ENCODE data around the gene TYK2.
A peak's percentile ranks its signal among the peaks of the same experiment; 100 is the strongest.
"Not testable (repeated sequence)": the region's sequence is repeated elsewhere in the genome, so short reads cannot be mapped to it uniquely, and the experiment has no call there.

TYK2 gene

GRCh38 chr19:10390652-10391286, 10.4 kb upstream of the TYK2 start:
- H3K9me3 ChIP-seq (ENCODE audit: control insufficient read depth, low read length): no peaks in the 10 kb centered on the region
- peaks cover 4% of the 10 kb centered on the region for H3K36me3 ChIP-seq (ENCODE audit: control insufficient read depth, insufficient read depth, low read length)
- no peak overlapping the region for H3K4me3 ChIP-seq (ENCODE audit: low read length)
- peaks cover 7% of the 10 kb centered on the region for H3K4me1 ChIP-seq (ENCODE audit: control insufficient read depth, insufficient read depth, low read length)
- no peaks in the 10 kb centered on the region for H3K27me3 ChIP-seq (ENCODE audit: control insufficient read depth, insufficient read depth, low read length)
- no peak overlapping the region for H3K9ac ChIP-seq (ENCODE audit: low read length)

- Histone ChIP-seq H3K4me3 (ENCODE audit: low read length) (no peak overlapping the region), H3K4me1 (ENCODE audit: control insufficient read depth, insufficient read depth, low read length) (peaks cover 7% of the 10 kb centered on the region), H3K27me3 (ENCODE audit: control insufficient read depth, insufficient read depth, low read length) (no peaks in the 10 kb centered on the region), H3K36me3 (ENCODE audit: control insufficient read depth, insufficient read depth, low read length) (no peaks in the 10 kb centered on the region), H3K9me3 (ENCODE audit: control insufficient read depth, low read length) (no peaks in the 10 kb centered on the region), H3K9ac (ENCODE audit: low read length) (no peak overlapping the region)
Observed at GRCh38 chr19:10389863-10390262, 9.5 kb upstream of the TYK2 start.

- H3K4me1 ChIP-seq (ENCODE audit: control insufficient read depth, insufficient read depth, low read length): peaks cover 7% of the 10 kb centered on the region
- no peak overlapping the region for H3K4me3 ChIP-seq (ENCODE audit: low read length)
- no peak overlapping the region for H3K9ac ChIP-seq (ENCODE audit: low read length)
- no peaks in the 10 kb centered on the region for H3K9me3 ChIP-seq (ENCODE audit: control insufficient read depth, low read length)
- H3K27me3 ChIP-seq (ENCODE audit: control insufficient read depth, insufficient read depth, low read length): no peaks in the 10 kb centered on the region
- H3K36me3 ChIP-seq (ENCODE audit: control insufficient read depth, insufficient read depth, low read length): no peaks in the 10 kb centered on the region
Observed at GRCh38 chr19:10388957-10389356, 8.6 kb upstream of the TYK2 start.

DNA sequence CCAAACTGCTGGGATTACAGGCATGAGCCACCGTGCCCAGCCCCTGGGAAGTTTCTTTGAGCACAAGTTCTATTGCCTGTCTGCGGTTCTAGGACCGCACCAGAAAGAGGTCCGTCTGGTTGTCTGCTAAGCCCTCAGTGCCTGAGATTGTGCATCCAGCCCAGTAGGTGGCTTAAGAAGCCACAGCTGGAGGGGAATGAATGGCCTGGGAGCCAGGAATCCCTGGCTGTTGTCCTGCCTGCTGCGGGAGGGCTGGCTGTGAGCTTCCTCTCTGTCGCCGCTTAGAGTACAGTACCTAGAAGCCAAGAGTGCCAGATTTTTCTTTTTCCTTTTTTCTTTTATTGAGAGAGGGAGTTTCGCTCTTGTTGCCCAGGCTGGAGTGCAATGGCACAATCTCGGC, 4.2 kb upstream of the TYK2 start:
- Histone ChIP-seq H3K4me3 (ENCODE audit: low read length) (no peak overlapping the region), H3K9ac (ENCODE audit: low read length) (no peak overlapping the region), H3K9me3 (ENCODE audit: control insufficient read depth, low read length) (no peaks in the 10 kb centered on the region), H3K4me1 (ENCODE audit: control insufficient read depth, insufficient read depth, low read length) (peaks cover 15% of the 10 kb centered on the region), H3K36me3 (ENCODE audit: control insufficient read depth, insufficient read depth, low read length) (no peaks in the 10 kb centered on the region), H3K27me3 (ENCODE audit: control insufficient read depth, insufficient read depth, low read length) (no peaks in the 10 kb centered on the region)

- not testable (repeated sequence) for H3K36me3 ChIP-seq (ENCODE audit: control insufficient read depth, insufficient read depth, low read length); H3K9ac ChIP-seq (ENCODE audit: low read length)
Observed at GRCh38 chr19:10383223-10383499, 2.8 kb upstream of the TYK2 start.

DNA sequence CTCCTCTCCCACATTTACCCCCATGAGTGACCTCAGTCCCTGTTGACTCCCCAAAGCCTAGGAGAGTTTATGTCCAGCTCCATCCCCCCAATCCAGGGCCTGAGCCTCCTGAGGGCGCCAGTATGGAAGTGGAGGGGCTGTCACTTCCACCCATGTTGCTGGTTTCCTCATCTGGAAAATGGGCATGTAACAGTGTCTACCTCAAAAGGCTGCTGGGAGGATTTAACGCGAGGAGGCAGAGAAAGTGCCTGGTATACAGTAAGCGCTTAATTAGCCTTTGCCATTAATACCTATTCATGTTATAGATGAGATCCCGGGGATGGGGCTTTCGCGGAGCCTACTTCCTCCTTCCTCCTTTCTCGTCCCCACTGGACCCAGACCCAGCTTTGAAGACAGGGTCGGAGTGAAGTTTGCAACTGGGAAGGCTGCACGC, 476 bp downstream of the TYK2 start:
- Histone ChIP-seq H3K4me3 (ENCODE audit: low read length) (peak overlapping the region; percentile 95), H3K4me1 (ENCODE audit: control insufficient read depth, insufficient read depth, low read length) (peaks cover 10% of the 10 kb centered on the region), H3K9ac (ENCODE audit: low read length) (peak overlapping the region; percentile 97), H3K36me3 (ENCODE audit: control insufficient read depth, insufficient read depth, low read length) (no peaks in the 10 kb centered on the region), H3K27me3 (ENCODE audit: control insufficient read depth, insufficient read depth, low read length) (no peaks in the 10 kb centered on the region), H3K9me3 (ENCODE audit: control insufficient read depth, low read length) (no peaks in the 10 kb centered on the region)

More at GRCh38 chr19:10383223-10383499, 2.8 kb upstream of the TYK2 start:
- H3K27me3 ChIP-seq (ENCODE audit: control insufficient read depth, insufficient read depth, low read length); H3K9me3 ChIP-seq (ENCODE audit: control insufficient read depth, low read length); H3K4me3 ChIP-seq (ENCODE audit: low read length): not testable (repeated sequence)
- H3K4me1 ChIP-seq (ENCODE audit: control insufficient read depth, insufficient read depth, low read length): peaks cover 10% of the 10 kb centered on the region

DNA sequence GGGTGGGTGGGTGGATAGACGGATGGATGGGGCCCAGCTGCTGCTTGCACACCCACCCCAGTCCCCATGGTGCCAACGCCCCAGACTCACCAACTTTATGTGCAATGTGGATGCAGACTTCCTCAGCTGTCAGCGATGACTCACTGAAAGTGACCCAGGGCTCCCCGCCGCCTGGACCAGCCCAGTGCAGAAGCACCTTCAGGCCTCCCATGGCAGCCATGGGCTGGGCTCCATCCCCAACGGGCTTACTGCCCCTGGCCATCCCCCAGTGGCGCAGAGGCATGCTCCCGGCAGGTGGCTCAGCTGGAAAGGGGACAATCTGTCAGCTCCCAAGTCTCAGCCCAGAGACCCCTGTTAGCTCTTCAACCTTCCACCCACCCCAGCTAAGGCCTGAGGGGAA, 2.2 kb downstream of the TYK2 start:
- no peaks in the 10 kb centered on the region for H3K27me3 ChIP-seq (ENCODE audit: control insufficient read depth, insufficient read depth, low read length)
- H3K4me1 ChIP-seq (ENCODE audit: control insufficient read depth, insufficient read depth, low read length): peaks cover 10% of the 10 kb centered on the region
- H3K36me3 ChIP-seq (ENCODE audit: control insufficient read depth, insufficient read depth, low read length): no peaks in the 10 kb centered on the region
- H3K9ac ChIP-seq (ENCODE audit: low read length): no peak overlapping the region
- H3K4me3 ChIP-seq (ENCODE audit: low read length): no peak overlapping the region
- no peaks in the 10 kb centered on the region for H3K9me3 ChIP-seq (ENCODE audit: control insufficient read depth, low read length)

GRCh38 chr19:10377140-10377640, 3.2 kb downstream of the TYK2 start:
- not testable (repeated sequence) for H3K27me3 ChIP-seq (ENCODE audit: control insufficient read depth, insufficient read depth, low read length); H3K4me3 ChIP-seq (ENCODE audit: low read length); H3K9ac ChIP-seq (ENCODE audit: low read length); H3K36me3 ChIP-seq (ENCODE audit: control insufficient read depth, insufficient read depth, low read length); H3K9me3 ChIP-seq (ENCODE audit: control insufficient read depth, low read length)
- peaks cover 10% of the 10 kb centered on the region for H3K4me1 ChIP-seq (ENCODE audit: control insufficient read depth, insufficient read depth, low read length)

GRCh38 chr19:10374931-10375330, 5.4 kb downstream of the TYK2 start:
- Histone ChIP-seq H3K36me3 (ENCODE audit: control insufficient read depth, insufficient read depth, low read length) (no peaks in the 10 kb centered on the region), H3K9me3 (ENCODE audit: control insufficient read depth, low read length) (no peaks in the 10 kb centered on the region)

DNA sequence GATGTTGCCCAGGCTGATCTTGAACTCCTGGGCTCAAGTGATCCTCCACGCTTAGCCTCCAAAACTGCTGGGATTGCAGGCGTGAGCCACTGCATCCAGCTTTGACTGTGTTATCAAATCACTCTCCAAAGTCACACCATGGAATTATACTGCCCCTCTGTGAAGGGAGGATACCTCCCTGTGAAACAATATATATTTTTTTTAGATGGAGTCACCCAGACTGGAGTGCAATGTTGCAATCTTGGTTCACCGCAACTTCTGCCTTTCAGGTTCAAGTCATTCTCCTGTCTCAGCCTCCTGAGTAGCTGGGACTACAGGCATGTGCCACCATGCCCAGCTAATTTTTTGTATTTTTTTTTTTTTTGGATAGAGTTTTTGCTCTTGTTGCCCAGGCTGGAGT, 7.7 kb downstream of the TYK2 start:
- Histone ChIP-seq H3K9ac (ENCODE audit: low read length) (no peak overlapping the region), H3K4me3 (ENCODE audit: low read length) (no peak overlapping the region), H3K4me1 (ENCODE audit: control insufficient read depth, insufficient read depth, low read length) (no peaks in the 10 kb centered on the region), H3K9me3 (ENCODE audit: control insufficient read depth, low read length) (no peaks in the 10 kb centered on the region), H3K27me3 (ENCODE audit: control insufficient read depth, insufficient read depth, low read length) (no peaks in the 10 kb centered on the region), H3K36me3 (ENCODE audit: control insufficient read depth, insufficient read depth, low read length) (no peaks in the 10 kb centered on the region)

More at GRCh38 chr19:10374931-10375330, 5.4 kb downstream of the TYK2 start:
- Histone ChIP-seq H3K27me3 (ENCODE audit: control insufficient read depth, insufficient read depth, low read length) (no peaks in the 10 kb centered on the region), H3K4me1 (ENCODE audit: control insufficient read depth, insufficient read depth, low read length) (peaks cover 5% of the 10 kb centered on the region), H3K9ac (ENCODE audit: low read length) (no peak overlapping the region), H3K4me3 (ENCODE audit: low read length) (no peak overlapping the region)

GRCh38 chr19:10368101-10368803, 12.1 kb downstream of the TYK2 start:
- Histone ChIP-seq H3K36me3 (ENCODE audit: control insufficient read depth, insufficient read depth, low read length) (no peaks in the 10 kb centered on the region), H3K27me3 (ENCODE audit: control insufficient read depth, insufficient read depth, low read length) (no peaks in the 10 kb centered on the region)

DNA sequence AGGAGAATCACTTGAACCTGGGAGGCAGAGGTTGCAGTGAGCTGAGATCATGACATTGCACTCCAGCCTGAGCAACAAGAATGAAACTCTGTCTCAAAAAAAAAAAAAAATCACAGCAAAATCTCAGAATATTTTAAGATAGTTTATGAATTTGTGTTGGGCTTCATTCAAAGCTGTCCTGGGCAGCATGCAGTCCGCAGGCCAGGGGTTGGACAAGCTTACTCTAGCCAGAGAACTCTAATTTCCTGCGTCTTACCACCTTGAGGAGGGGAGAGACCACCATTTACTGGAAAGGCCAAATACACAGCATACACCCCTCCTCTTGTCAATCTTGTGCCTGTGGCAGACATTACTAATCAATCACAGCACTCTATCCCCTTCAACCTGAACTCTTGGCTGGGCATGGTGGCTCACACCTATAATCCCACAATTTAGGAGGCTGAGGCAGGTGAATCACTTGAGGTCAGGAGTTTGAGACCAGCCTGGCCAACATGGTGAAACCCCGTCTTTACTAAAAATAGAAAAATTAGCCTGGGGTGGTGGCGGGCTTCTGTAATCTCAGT, 13.3 kb downstream of the TYK2 start:
- not testable (repeated sequence) for H3K36me3 ChIP-seq (ENCODE audit: control insufficient read depth, insufficient read depth, low read length); H3K4me1 ChIP-seq (ENCODE audit: control insufficient read depth, insufficient read depth, low read length); H3K9ac ChIP-seq (ENCODE audit: low read length)

More at GRCh38 chr19:10368101-10368803, 12.1 kb downstream of the TYK2 start:
- Histone ChIP-seq H3K9me3 (ENCODE audit: control insufficient read depth, low read length) (no peaks in the 10 kb centered on the region), H3K9ac (ENCODE audit: low read length) (no peak overlapping the region), H3K4me1 (ENCODE audit: control insufficient read depth, insufficient read depth, low read length) (no peaks in the 10 kb centered on the region), H3K4me3 (ENCODE audit: low read length) (no peak overlapping the region)

More for the DNA sequence above, 13.3 kb downstream of the TYK2 start:
- H3K9me3 ChIP-seq (ENCODE audit: control insufficient read depth, low read length); H3K4me3 ChIP-seq (ENCODE audit: low read length); H3K27me3 ChIP-seq (ENCODE audit: control insufficient read depth, insufficient read depth, low read length): not testable (repeated sequence)

Measured in mucosa of stomach (tissue), 1 donor.